CD1c-positive myeloid dendritic cell (primary cell): ENCODE measurements around the gene LMBRD1.
"Not testable (repeated sequence)": the region's sequence is repeated elsewhere in the genome, so short reads cannot be mapped to it uniquely, and the experiment has no call there.

Source experiments
- DNase-seq: peaks from one replicate; pipeline ENCODE4 v3.0.0-alpha.2; 2016; ENCODE audit errors: extremely low spot score

LMBRD1 gene

GRCh38 chr6:69796642-69797390 is at the start of gene LMBRD1:
Gene LMBRD1, minus strand, starts transcription at chr6:69797010. Its CDS starts 129 bp downstream, at chr6:69796881.
- DNase-seq: peak; percentile 99

GRCh38 chr6:69846312-69846711 is 49.5 kb upstream of the LMBRD1 start:
- no peak for DNase-seq

- DNase-seq: no peak
Measured at GRCh38 chr6:69843189-69843588, 46.4 kb upstream of the LMBRD1 start.

GRCh38 chr6:69841862-69842261 is 45.1 kb upstream of the LMBRD1 start:
- DNase-seq: no peak

DNA sequence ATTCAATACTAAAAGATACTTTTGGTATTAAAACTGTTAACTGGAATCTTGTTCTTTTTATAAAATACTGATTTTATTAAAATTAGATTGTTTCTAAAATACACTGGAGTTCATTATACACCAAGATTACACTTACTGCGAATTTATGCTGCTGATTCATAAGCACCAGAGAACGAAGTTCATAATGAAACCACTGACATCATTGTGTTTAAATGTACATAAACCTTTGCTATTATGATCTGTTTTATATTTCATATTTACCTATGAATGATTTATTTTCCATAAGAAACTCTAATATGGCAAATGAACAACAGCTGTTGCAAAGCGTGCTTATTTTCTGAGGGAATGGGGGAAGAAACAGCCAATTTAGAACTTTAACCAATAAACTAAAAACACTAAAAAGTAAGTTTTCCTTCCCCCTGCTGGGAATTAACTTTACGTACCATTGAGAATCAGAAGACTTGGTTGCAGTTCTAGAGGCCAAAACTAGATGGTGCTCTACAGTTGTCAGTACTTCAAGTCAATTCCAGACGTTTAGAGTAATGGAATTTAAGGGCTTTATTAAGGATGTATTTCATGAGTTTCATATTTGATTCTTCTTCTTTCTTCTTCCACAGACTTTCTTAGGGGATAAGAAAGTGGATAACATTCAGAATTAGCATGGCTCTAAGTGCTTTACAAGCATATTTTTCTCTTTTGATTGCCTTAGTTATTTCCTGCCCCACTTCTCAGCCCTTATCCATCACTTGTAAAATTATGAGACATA is 38.8 kb upstream of the LMBRD1 start:
- DNase-seq: peak; percentile 63

DNA sequence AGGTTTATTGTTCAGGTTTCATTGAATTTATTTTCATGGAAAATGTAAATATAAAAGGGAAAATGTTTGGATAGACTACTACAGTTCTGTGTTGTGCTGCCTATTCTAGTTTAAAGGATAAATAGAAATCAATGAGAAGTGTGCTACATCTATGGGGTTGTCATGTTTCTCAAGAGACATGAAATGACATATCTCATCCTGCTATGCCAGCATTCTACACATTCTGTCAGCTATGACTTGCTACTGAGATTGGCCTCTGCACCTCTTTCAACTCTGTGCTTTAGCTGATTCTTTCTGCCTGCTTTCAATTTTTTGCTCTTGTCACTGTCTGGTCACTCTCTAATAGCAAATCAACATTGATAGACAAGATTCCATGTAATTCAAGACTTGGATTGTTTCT is 35.7 kb upstream of the LMBRD1 start:
- DNase-seq: no peak

GRCh38 chr6:69827276-69827893 is 30.6 kb upstream of the LMBRD1 start:
- no peak for DNase-seq

DNA sequence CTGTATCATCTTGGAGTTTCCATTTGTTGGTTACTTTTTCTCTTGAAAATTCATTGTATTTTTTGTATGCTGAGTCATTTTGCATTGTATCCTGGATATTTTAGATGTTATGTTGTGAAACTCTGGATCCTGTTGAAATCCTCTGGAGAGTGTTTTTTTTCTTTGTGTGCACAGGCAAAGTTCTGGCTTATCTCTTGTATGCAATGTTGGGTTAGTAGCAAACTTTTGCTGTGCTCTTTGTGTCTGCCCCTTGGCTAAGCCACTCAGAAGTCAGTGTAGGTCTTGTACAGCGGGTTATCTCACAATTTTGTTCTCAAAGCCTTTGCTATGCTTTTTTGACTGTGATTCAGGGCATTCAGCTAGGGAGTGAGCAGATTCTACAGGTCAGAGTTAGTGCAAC is 29.1 kb upstream of the LMBRD1 start:
- no peak for DNase-seq

GRCh38 chr6:69824355-69824754 is 27.5 kb upstream of the LMBRD1 start:
- not testable (repeated sequence) for DNase-seq

GRCh38 chr6:69820438-69820837 is 23.6 kb upstream of the LMBRD1 start:
- DNase-seq: no peak

- no peak for DNase-seq
Measured at GRCh38 chr6:69820018-69820417, 23.2 kb upstream of the LMBRD1 start.

DNA sequence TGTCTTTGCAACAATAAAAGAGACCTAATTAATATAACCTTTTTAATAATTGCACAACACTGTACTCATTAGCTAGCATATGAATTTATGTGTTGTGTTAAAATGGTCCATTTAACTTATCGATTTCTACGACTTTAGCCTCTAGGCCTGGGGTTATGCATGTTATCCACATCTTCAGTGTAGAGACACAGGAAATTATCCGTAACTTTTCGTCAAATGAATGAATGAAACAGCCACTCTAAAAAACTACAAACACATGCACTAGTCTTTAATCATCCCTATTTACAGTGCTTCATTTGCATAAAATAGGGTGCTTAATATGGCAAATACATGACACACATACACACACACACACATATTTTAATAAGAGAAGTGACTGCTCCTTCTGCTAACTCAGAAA is 22.3 kb upstream of the LMBRD1 start:
- no peak for DNase-seq

GRCh38 chr6:69818223-69818930 is 21.6 kb upstream of the LMBRD1 start:
- no peak for DNase-seq

GRCh38 chr6:69817358-69817757 is 20.5 kb upstream of the LMBRD1 start:
- DNase-seq: no peak

DNA sequence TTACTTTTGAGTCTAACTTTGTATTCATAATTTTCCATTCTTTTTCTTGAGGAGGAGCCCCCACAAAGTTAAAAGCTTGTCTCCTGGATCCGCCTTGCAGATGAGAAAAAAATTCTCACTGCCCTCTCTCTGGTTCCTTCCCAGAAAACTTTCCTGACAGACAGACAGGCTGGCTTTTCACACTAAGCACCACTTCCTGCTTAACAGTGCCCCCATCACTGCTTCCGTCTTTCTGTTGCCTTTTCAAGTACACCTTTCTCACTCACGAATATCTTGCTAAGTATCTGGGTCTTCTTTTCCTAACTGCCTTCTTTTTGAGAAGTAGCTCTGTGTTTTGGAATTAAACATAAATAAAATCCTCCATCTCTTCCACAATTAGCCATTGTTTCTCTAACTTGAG is 19.8 kb upstream of the LMBRD1 start:
- peak; percentile 13 for DNase-seq

DNA sequence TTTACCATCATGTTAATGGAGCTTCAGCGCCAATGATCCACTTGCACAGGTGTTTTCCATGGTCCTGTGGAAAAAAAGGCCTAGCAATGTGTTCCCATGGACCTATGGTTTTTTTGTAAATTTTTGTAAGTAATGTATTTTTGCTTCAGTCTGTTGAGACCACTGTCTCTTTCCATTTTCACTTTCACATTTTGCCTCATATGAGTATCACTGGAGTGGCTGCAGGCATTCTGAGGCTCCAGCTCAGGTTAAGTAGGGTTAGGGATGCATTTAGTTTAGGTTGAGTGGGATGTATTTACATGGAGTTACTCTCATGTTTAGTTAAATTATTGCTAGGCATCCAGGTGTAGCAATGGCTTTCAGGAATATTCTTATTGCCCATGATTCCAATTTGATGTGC is 19.2 kb upstream of the LMBRD1 start:
- DNase-seq: no peak

- peak; percentile 67 for DNase-seq
Measured at GRCh38 chr6:69813508-69813907, 16.7 kb upstream of the LMBRD1 start.

- no peak for DNase-seq
Measured at GRCh38 chr6:69812746-69813427, 16.1 kb upstream of the LMBRD1 start.

- no peak for DNase-seq
Measured at GRCh38 chr6:69802995-69803394, 6.2 kb upstream of the LMBRD1 start.

GRCh38 chr6:69801711-69802110 is 4.9 kb upstream of the LMBRD1 start:
- DNase-seq: no peak

GRCh38 chr6:69801225-69801624 is 4.4 kb upstream of the LMBRD1 start:
- DNase-seq: no peak

- DNase-seq: not testable (repeated sequence)
Measured at GRCh38 chr6:69798796-69799195, 2.0 kb upstream of the LMBRD1 start.
